Gastrocnemius medialis (tissue), 4 donors: ENCODE measurements around the gene ERCC2.

Source experiments
- CTCF ChIP-seq, 5 experiments: fragments of 450-650 bp in 3 of 5; fragments of 200-600 bp in 2 of 5; sonication (generic) in 2 of 5; IDR thresholded peaks in 4 of 5; conservative IDR thresholded peaks in 1 of 5; 1 replicate in 4 of 5; 2 replicates in 1 of 5; pipeline ENCODE4 v1.5.1; 2016 to 2019; ENCODE audit warnings: antibody characterized with exemption in 5 of 5, mild to moderate bottlenecking in 3 of 5, moderate library complexity in 3 of 5
- POLR2A ChIP-seq, 2 donors: fragments of 450-650 bp; IDR thresholded peaks; one replicate each; pipeline ENCODE4 v1.6.1; 2017; ENCODE audit warnings: antibody characterized with exemption in 2 of 2, mild to moderate bottlenecking in 2 of 2, moderate library complexity in 2 of 2

GRCh38 chr19:45357445-45357783 is 13.0 kb downstream of the ERCC2 start:
- TF ChIP-seq CTCF (IDR thresholded peaks at IDR 0.05 in 4 of 5, conservative IDR thresholded peaks at IDR 0.05 in 1 of 5) (no peak), POLR2A (IDR thresholded peaks at IDR 0.05) (no peak)
